ENCODE results near the gene ASF1A. TPM values are rescaled to one million over a fixed set of nuclear protein-coding genes. Genes with fewer than 3 reads are reported as not detected.

ASF1A gene
- total RNA-seq = 7.6 and 21.8 TPM in 2 replicates

DNA sequence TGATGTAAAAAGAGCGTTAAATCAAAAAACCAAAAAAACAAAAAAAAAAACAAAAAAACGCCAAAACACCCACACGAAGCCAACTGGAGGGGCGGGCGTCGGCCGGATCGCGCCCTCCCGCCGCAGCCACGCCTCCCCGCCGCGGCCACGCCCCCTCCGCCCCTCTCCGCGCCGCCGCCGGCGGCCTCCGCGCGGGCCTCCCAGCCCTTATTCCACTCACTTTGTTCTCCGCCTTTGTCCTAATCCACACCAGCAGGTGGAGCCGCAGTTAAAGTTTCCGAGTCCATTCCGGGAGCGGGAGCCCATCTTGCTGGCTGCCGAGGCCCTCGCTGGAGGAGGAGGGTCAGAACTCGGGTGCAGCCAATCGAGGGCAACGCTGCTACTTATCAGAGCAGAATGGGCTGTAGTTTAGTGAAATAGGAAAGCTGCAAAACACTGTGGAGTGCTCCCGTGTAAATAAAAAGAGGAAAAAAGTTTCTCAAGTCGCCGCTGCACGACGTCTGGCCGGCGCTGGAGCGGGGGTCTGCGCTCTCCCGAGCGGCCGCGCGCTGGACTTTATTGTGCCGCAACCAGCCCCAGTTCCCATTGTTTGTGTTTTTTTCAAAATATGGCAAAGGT is at the start of gene ASF1A:
TSS of gene ASF1A (plus strand) at position 346 of the 618 bp plus-strand sequence. CDS start at position 608, 262 bp downstream.
- peak; percentile 80 for DNase-seq (ENCODE audit: low read depth)
- peak; percentile 66 for TF ChIP-seq CTCF (conservative IDR thresholded peaks at IDR 0.05; ENCODE audit: low read depth, low read length)

DNA sequence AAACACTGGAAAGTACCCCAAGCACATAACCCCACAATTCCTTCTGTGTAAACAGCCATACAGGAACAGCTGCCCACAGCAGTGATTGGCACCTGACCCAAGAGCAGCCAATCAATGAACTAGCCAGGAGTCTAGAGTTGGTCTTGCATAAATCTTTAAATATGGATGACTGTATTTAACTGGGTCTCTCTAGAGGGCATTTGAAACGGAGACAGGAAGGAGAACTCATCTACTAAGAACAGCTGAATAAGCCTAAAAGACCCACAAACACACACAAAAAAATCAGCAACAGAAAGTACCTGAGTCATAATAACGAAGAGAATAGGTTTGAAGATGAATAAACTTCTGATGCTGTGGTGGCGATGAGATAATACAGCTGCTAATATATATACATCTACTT is 49.0 kb upstream of the ASF1A start:
- H3K4me3 ChIP-seq (ENCODE audit: low read depth, low read length) = no peak overlapping the region
- no peak for DNase-seq (ENCODE audit: low read depth)
- TF ChIP-seq CTCF (conservative IDR thresholded peaks at IDR 0.05; ENCODE audit: low read depth, low read length) = no peak

More for the DNA sequence above, at the start of gene ASF1A:
- peak within 1 kb of the TSS; percentile 85 for H3K4me3 ChIP-seq (ENCODE audit: low read depth, low read length)

DNA sequence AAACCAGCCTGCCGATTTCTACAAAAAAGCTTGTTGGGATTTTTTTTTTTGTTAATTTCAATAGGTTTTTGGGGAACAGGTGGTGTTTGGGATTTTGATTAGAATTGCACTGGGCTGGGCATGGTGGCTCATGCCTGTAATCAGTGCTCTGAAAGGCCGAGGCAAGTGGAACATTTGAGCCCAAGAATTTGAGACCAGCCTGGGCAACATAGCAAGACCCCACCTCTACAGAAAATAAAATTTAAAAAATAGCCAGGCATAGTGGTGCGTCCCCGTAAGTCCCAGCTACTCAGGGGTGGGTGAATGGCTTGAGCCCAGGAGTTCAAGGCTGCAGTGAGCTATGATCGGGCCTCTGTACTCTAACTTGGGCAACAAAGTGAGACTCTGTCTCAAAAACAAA is 40.5 kb upstream of the ASF1A start:
- no peak for TF ChIP-seq CTCF (conservative IDR thresholded peaks at IDR 0.05; ENCODE audit: low read depth, low read length)
- H3K4me3 ChIP-seq (ENCODE audit: low read depth, low read length) = no peak overlapping the region

DNA sequence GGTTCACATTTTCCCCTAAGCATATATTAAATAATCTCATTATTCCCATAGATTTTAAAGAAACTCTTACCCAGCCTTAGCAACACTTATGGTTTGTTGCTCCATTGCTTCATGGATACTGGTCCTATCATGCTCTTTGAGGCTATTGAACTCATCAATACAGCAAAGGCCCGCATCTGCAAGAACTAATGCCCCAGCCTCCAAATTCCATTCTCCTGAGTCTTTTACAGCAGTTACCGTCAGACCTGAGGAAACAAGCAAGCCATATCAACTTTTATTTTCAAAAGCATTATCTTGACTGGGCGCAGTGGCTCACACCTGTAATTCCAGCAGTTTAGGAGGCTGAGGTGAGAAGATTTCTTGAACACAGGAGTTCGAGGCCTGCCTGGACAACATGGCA is 37.7 kb upstream of the ASF1A start:
- H3K4me3 ChIP-seq (ENCODE audit: low read depth, low read length) = no peak overlapping the region
- TF ChIP-seq CTCF (conservative IDR thresholded peaks at IDR 0.05; ENCODE audit: low read depth, low read length) = no peak
- no peak for DNase-seq (ENCODE audit: low read depth)

More for the DNA sequence above, 40.5 kb upstream of the ASF1A start:
- no peak for DNase-seq (ENCODE audit: low read depth)

DNA sequence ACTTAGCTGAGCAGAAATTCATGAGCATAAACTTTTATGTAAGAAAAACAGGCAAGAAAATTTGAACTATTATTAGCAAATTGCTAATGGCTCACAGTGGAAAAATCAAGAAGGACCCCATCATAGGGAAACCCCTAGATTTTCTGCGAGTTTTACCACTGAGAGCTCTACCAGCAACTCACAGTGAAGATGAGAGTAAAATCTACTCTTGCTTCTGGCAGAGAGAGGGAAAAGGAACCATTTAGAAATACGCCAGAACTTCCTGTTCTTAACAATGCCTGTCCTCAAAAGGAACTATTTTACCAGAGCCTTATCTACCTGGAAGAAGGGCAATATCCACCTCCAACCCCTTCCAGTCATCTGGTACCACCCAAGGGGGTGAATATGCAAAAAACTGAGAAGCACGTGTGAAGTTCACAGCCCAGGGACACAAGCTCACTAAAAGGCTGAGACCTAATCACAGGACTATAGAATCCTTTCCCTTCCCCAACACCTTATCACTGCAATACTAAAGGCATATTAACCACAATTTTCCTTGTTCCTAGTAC is 34.4 kb upstream of the ASF1A start:
- DNase-seq (ENCODE audit: low read depth) = no peak
- TF ChIP-seq CTCF (conservative IDR thresholded peaks at IDR 0.05; ENCODE audit: low read depth, low read length) = no peak

GRCh38 chr6:118860363-118860762 is 33.6 kb upstream of the ASF1A start:
- no peak for DNase-seq (ENCODE audit: low read depth)
- no peak overlapping the region for H3K4me3 ChIP-seq (ENCODE audit: low read depth, low read length)
- no peak for TF ChIP-seq CTCF (conservative IDR thresholded peaks at IDR 0.05; ENCODE audit: low read depth, low read length)

More for the DNA sequence above, 34.4 kb upstream of the ASF1A start:
- no peak overlapping the region for H3K4me3 ChIP-seq (ENCODE audit: low read depth, low read length)

DNA sequence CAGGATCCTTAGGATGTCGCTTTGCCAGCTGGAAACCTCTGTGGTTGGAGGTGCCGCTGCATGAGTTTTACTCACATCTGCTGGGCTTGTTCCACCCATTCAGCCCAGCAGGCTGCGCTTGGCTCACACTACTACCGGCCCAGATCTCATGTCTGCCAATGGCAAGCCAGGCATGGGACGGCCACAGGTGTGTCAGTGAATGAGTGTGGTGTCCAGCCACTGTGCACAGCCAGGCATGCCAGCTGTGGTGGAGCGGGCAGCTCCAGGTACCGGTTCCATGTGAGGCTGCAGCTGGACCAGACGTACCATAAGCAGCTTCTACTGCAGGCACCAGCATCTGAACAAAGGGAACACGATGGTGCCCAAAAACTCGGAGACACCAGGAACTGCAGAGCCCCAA is 33.1 kb upstream of the ASF1A start:
- no peak for DNase-seq (ENCODE audit: low read depth)
- TF ChIP-seq CTCF (conservative IDR thresholded peaks at IDR 0.05; ENCODE audit: low read depth, low read length) = no peak
- H3K4me3 ChIP-seq (ENCODE audit: low read depth, low read length) = no peak overlapping the region
